Tibial nerve (tissue), 4 donors: ENCODE measurements around the gene ROBO1. TPM values are rescaled to one million over a fixed set of nuclear protein-coding genes. Genes with fewer than 3 reads are reported as not detected.

Experiments
- DNase-seq, 2 donors: peaks; one replicate each; pipeline ENCODE4 v3.0.0-alpha.2; 2019; ENCODE audit warnings: low spot score in 2 of 2
- H3K27ac ChIP-seq, 4 donors: fragments of 200-600 bp; sonication (generic) in 3 of 4; one replicate each; pipeline ENCODE4 v1.5.1; 2017 to 2019; ENCODE audit warnings: mild to moderate bottlenecking in 1 of 4
- H3K27me3 ChIP-seq, 2 donors: fragments of 200-600 bp; sonication (generic) in 1 of 2; one replicate each; pipeline versions ENCODE4 v1.5.1 to v1.6.0; 2017 to 2019
- H3K36me3 ChIP-seq, 3 donors: fragments of 200-600 bp; sonication (generic); one replicate each; pipeline ENCODE4 v1.5.1; 2018 to 2019
- H3K4me1 ChIP-seq, 4 donors: fragments of 200-600 bp; sonication (generic) in 3 of 4; one replicate each; pipeline ENCODE4 v1.5.1; 2017 to 2019
- H3K4me3 ChIP-seq, 4 donors: fragments of 200-600 bp; sonication (generic) in 3 of 4; one replicate each; pipeline ENCODE4 v1.5.1; 2017 to 2019; ENCODE audit warnings: mild to moderate bottlenecking in 1 of 4, moderate library complexity in 1 of 4
- H3K9me3 ChIP-seq, 4 donors: fragments of 200-600 bp; sonication (generic) in 3 of 4; one replicate each; pipeline ENCODE4 v1.5.1; 2017 to 2019
- CTCF ChIP-seq, 5 experiments: fragments of 200-600 bp in 3 of 5; fragments of 450-650 bp in 2 of 5; sonication (generic) in 3 of 5; IDR thresholded peaks; one replicate each; pipeline ENCODE4 v1.5.1; 2016 to 2019; ENCODE audit warnings: antibody characterized with exemption in 5 of 5, mild to moderate bottlenecking in 3 of 5, moderate library complexity in 2 of 5
- EP300 ChIP-seq, 2 donors: sonication (generic); formaldehyde crosslinking; IDR thresholded peaks; one replicate each; pipeline ENCODE4 v1.6.1; 2017; ENCODE audit warnings: antibody characterized with exemption in 2 of 2, mild to moderate bottlenecking in 1 of 2
- POLR2A ChIP-seq, 2 donors: fragments of 450-650 bp; IDR thresholded peaks; one replicate each; pipeline ENCODE4 v1.6.1; 2017; ENCODE audit warnings: antibody characterized with exemption in 2 of 2, mild to moderate bottlenecking in 2 of 2, moderate library complexity in 2 of 2
- WGBS, 2 donors: methylation state at CpG; one replicate each; pipeline ENCODE4 v1.1.5; 2018; 5-methylcytosine and 5-hydroxymethylcytosine counted together
- total RNA-seq, 4 donors: library from RNA; depleted of rRNA; stranded (reverse); fragments of >200 nt; gene quantifications; one replicate each; pipeline ENCODE4 v1.1.0, GENCODE V29; 2016

Gene ROBO1
- total RNA-seq, 4 donors from 2014 or later, result 12.6 to 27.8 (median 23.1) TPM

GRCh38 chr3:79664455-79664854 lies 103.3 kb downstream of the ROBO1 start:
- TF ChIP-seq EP300 (IDR thresholded peaks at IDR 0.05), result no peak
- no peak for TF ChIP-seq CTCF (IDR thresholded peaks at IDR 0.05)
- TF ChIP-seq POLR2A (IDR thresholded peaks at IDR 0.05), result no peak
- H3K4me1 ChIP-seq, result no peaks in the 10 kb centered on the region
- H3K9me3 ChIP-seq, result no peaks in the 10 kb centered on the region
- no peaks in the 10 kb centered on the region for H3K36me3 ChIP-seq
- H3K4me3 ChIP-seq, result no peak overlapping the region
- no peak overlapping the region for H3K27ac ChIP-seq
- whole genome bisulfite sequencing, 2 donors, result 87 to 88% methylated on average over 7 of the region's 7 CpGs
- DNase-seq, result no peak
- H3K27me3 ChIP-seq, result no peaks in the 10 kb centered on the region

- no peak overlapping the region for H3K27ac ChIP-seq
- no peaks in the 10 kb centered on the region for H3K4me1 ChIP-seq
- no peaks in the 10 kb centered on the region for H3K36me3 ChIP-seq
- no peaks in the 10 kb centered on the region for H3K27me3 ChIP-seq
- TF ChIP-seq EP300 (IDR thresholded peaks at IDR 0.05), result no peak
- no peak for TF ChIP-seq POLR2A (IDR thresholded peaks at IDR 0.05)
- TF ChIP-seq CTCF (IDR thresholded peaks at IDR 0.05), result no peak
- H3K9me3 ChIP-seq, result no peaks in the 10 kb centered on the region
- 47 to 50% methylated on average over 3 of the region's 3 CpGs for WGBS, 2 donors
- H3K4me3 ChIP-seq, result no peak overlapping the region
- DNase-seq, result no peak
These were observed 105.9 kb downstream of the ROBO1 start for GRCh38 chr3:79661896-79662295.

- Histone ChIP-seq H3K9me3 (no peaks in the 10 kb centered on the region), H3K36me3 (no peaks in the 10 kb centered on the region), H3K4me3 (no peak overlapping the region), H3K4me1 (no peaks in the 10 kb centered on the region), H3K27me3 (no peaks in the 10 kb centered on the region), H3K27ac (no peak overlapping the region)
- no peak for TF ChIP-seq EP300 (IDR thresholded peaks at IDR 0.05)
- TF ChIP-seq CTCF (IDR thresholded peaks at IDR 0.05), result no peak
- TF ChIP-seq POLR2A (IDR thresholded peaks at IDR 0.05), result no peak
- DNase-seq, result no peak
These were observed 110.7 kb downstream of the ROBO1 start for GRCh38 chr3:79657076-79657475.

GRCh38 chr3:79654019-79654418 lies 113.8 kb downstream of the ROBO1 start:
- Histone ChIP-seq H3K27ac (no peak overlapping the region), H3K36me3 (no peaks in the 10 kb centered on the region), H3K9me3 (no peaks in the 10 kb centered on the region), H3K4me3 (no peak overlapping the region), H3K4me1 (no peaks in the 10 kb centered on the region), H3K27me3 (no peaks in the 10 kb centered on the region)
- no peak for DNase-seq
- TF ChIP-seq CTCF (IDR thresholded peaks at IDR 0.05) (no peak), EP300 (IDR thresholded peaks at IDR 0.05) (no peak), POLR2A (IDR thresholded peaks at IDR 0.05) (no peak)
- 52% methylated on average over 3 of the region's 3 CpGs for WGBS, 2 donors

- no peaks in the 10 kb centered on the region for H3K36me3 ChIP-seq
- H3K27me3 ChIP-seq, result no peaks in the 10 kb centered on the region
- H3K27ac ChIP-seq, result no peak overlapping the region
- no peaks in the 10 kb centered on the region for H3K4me1 ChIP-seq
- no peak for TF ChIP-seq POLR2A (IDR thresholded peaks at IDR 0.05)
- TF ChIP-seq CTCF (IDR thresholded peaks at IDR 0.05), result no peak
- TF ChIP-seq EP300 (IDR thresholded peaks at IDR 0.05), result no peak
- no peak overlapping the region for H3K4me3 ChIP-seq
- no peak for DNase-seq
- WGBS, 2 donors, result 48 to 58% methylated on average over 4 of the region's 4 CpGs
- H3K9me3 ChIP-seq, result no peaks in the 10 kb centered on the region
These were observed 114.5 kb downstream of the ROBO1 start for GRCh38 chr3:79653266-79653830.
